Muscle of leg (tissue), 11 donors: ENCODE results near the gene FAM13A. TPM values are rescaled to one million over a fixed set of nuclear protein-coding genes. Genes with fewer than 3 reads are reported as not detected.
A peak's percentile ranks its signal among the peaks of the same experiment; 100 is the strongest.

Source experiments
- DNase-seq: peaks from one replicate; pipeline ENCODE4 v3.0.0; 2013
- H3K27ac ChIP-seq: one replicate; pipeline ENCODE4 v1.5.1; 2013; ENCODE audit warnings: mild to moderate bottlenecking, low read length, control low read depth
- H3K27me3 ChIP-seq: one replicate; pipeline ENCODE4 v1.6.1; 2013; ENCODE audit warnings: low read length; ENCODE audit not compliant: control insufficient read depth, insufficient read depth
- H3K36me3 ChIP-seq: one replicate; pipeline ENCODE4 v1.6.1; 2013; ENCODE audit warnings: low read length; ENCODE audit not compliant: control insufficient read depth, insufficient read depth
- H3K4me1 ChIP-seq: one replicate; pipeline ENCODE4 v1.6.1; 2013; ENCODE audit warnings: low read length; ENCODE audit not compliant: control insufficient read depth, insufficient read depth
- H3K4me3 ChIP-seq: one replicate; pipeline ENCODE4 v1.5.1; 2013; ENCODE audit warnings: low read length, control low read depth
- H3K9me3 ChIP-seq: replicated peaks from 2 replicates; pipeline ENCODE4 v1.6.1; 2013; ENCODE audit warnings: low read depth, low read length; ENCODE audit not compliant: control insufficient read depth
- WGBS: methylation state at CpG from one replicate; pipeline ENCODE4 v1.1.5; 2013; ENCODE audit warnings: missing lambda C conversion rate; ENCODE audit not compliant: insufficient coverage; 5-methylcytosine and 5-hydroxymethylcytosine counted together
- polyA plus RNA-seq, 8 donors: library from polyadenylated mRNA; unstranded; fragments of 120-200 nt; gene quantifications; one replicate each; pipeline versions ENCODE4 v1.2.1 to v1.2.3, GENCODE V29; 2013; ENCODE audit warnings: inconsistent platforms in 1 of 8, low replicate concordance in 1 of 8; ENCODE audit not compliant: insufficient read length in 8 of 8, insufficient read depth in 1 of 8
- total RNA-seq: library from RNA; stranded (reverse); fragments of 120-200 nt; gene quantifications from one replicate; pipeline ENCODE4 v1.2.4, GENCODE V29; 2013

The FAM13A gene
- total and polyA plus RNA-seq, 9 donors, result 23.8 to 40.2 (median 29.7) TPM

DNA sequence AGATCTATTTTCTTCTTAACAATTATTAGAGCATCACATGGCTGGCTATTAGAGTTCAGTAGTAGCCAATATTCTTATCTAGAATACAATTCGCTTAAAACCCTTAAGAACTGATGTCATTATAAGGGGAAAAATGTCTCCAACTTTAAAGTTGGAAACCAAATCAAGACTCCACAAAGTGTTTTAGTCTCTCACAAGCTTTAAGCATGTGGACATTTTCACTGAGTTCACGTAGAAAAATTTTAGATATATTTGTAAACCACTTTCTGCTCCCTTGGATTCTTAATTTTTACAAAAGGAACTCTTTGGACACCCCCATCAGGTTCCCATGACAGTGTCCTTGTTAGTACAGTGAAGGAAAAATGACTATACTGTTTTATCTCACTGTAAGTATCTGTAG lies 235.5 kb downstream of the FAM13A start:
- peaks cover 4% of the 10 kb centered on the region for H3K4me1 ChIP-seq
- peak overlapping the region; percentile 98 for H3K27ac ChIP-seq
- H3K4me3 ChIP-seq, result peak overlapping the region; percentile 56
- H3K27me3 ChIP-seq, result no peaks in the 10 kb centered on the region
- no CpG with 5 or more reads among the region's 2 CpGs for WGBS
- peak; percentile 32 for DNase-seq
- no peaks in the 10 kb centered on the region for H3K9me3 ChIP-seq
- H3K36me3 ChIP-seq, result no peaks in the 10 kb centered on the region

DNA sequence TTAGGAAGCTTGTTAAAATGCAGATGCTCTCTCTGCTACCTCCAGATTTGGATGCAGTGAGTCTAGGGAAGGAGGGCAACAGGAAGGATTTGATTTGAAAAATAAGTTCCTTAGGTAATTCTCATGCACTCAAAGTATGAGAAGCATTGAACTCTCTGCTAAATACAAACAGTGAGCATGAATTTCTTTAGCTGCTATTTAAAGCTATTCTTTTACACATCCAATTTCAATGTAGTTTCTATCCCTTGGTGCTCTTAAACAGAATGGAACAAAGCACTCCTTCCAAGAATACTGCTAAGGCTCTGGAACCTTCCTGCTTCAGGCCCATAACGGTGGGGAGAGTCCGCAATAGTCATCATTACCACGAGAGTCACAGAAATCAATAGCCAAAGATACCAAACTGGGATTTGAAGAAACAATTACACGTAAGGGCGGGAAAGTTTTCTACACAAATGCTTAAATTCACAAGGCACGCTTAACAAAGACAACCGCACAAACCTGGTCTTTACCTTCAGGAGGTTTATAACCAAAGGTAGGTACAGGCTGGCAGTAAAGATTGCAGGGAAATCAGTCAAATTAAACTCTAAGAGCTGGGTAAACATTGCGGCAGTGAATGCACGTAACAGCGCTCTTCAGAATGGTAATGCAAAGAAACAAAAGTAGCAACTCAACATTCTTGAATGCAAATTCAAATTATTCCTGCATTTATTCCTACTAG lies 236.1 kb downstream of the FAM13A start:
- 27% methylated on average over 3 of the region's 10 CpGs for WGBS
- peak overlapping the region; percentile 98 for H3K27ac ChIP-seq
- no peaks in the 10 kb centered on the region for H3K27me3 ChIP-seq
- H3K4me1 ChIP-seq, result peaks cover 4% of the 10 kb centered on the region
- no peaks in the 10 kb centered on the region for H3K36me3 ChIP-seq
- peak overlapping the region; percentile 56 for H3K4me3 ChIP-seq
- peak; percentile 80 for DNase-seq
- H3K9me3 ChIP-seq, result no peaks in the 10 kb centered on the region

DNA sequence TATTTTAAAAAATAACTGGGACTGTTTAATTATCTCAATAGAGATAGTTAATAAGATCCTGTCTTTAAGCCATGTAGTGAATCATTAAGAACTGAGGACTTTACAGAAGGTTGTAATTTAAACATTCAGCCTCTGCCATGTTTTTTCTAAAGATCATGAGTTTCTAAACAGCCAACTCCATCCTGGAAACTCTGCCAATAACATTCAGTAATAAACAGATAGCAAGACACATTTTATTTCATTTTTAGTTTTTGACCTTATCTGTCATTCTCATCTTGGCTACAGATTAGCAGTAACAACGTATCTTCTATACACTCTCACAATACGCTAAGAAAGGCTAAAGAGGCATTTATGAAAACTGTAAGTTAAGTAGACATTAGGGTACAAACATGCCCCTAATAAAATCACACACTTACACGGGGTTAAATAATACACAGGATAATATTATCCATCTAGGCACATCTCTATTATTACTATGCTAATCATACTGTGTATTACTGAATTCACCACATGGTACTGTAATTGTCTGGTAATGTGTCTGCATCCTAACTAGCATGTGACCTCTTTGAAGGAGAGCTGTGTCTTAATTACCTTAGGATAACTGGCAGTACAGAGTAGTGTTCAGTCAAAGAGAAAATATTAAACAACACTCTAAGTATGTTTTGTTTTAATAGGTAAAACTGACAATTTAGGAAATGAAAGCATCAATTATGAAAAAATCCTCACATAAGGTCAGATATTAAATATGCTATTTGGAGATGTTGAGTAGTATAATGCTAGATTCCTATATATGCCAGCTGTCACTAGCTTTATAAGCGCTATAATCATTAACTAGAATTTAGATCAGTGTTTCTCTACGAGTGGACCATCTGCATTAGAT lies 236.9 kb downstream of the FAM13A start:
- DNase-seq, result peak; percentile 44
- Histone ChIP-seq H3K4me1 (peaks cover 4% of the 10 kb centered on the region), H3K27me3 (no peaks in the 10 kb centered on the region), H3K9me3 (no peaks in the 10 kb centered on the region), H3K27ac (peak overlapping the region; percentile 98), H3K36me3 (no peaks in the 10 kb centered on the region), H3K4me3 (no peak overlapping the region)
- WGBS, result no CpG with 5 or more reads among the region's 5 CpGs

DNA sequence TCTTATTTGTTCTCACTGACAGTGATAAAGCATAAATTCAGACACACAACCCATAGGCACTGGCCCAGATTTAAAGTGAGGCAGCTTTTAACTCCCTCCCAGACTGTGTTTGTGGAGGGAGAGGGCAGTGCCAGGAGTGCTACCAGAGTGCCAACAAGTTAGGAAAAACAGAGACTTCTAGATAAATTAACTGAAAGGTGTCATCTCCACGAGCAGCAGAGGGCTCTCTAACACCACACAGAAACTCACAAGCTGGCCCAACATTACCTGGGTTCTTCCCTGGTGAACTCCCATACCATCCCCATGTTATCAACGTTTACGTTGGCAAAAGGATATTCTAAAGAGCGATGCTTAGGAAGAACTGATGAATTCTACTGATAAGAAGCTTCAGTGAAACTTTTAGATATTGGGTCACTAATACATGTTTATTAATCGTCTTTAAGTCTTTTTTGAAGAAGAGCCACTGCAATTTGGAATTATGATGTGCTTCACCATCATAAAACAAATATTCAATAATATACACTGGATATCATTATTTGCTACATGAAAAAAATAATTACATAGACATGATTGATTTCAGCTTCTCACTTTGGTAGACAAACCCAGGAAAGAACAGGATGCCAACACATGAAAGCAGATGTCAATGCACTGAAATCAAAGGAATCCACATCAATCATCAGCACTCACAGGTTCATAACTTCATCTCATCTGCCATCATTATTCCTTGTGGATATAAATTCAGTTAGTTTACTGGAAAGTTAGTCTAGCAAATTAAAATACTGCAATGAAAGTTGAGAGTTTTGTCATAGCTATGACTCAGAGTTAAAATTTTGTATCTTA lies 238.1 kb downstream of the FAM13A start:
- DNase-seq, result peak; percentile 54
- no peak overlapping the region for H3K4me3 ChIP-seq
- H3K27me3 ChIP-seq, result no peaks in the 10 kb centered on the region
- H3K36me3 ChIP-seq, result no peaks in the 10 kb centered on the region
- no peak overlapping the region for H3K27ac ChIP-seq
- H3K4me1 ChIP-seq, result peaks cover 7% of the 10 kb centered on the region
- H3K9me3 ChIP-seq, result no peaks in the 10 kb centered on the region
- WGBS, result no CpG with 5 or more reads among the region's 5 CpGs

DNA sequence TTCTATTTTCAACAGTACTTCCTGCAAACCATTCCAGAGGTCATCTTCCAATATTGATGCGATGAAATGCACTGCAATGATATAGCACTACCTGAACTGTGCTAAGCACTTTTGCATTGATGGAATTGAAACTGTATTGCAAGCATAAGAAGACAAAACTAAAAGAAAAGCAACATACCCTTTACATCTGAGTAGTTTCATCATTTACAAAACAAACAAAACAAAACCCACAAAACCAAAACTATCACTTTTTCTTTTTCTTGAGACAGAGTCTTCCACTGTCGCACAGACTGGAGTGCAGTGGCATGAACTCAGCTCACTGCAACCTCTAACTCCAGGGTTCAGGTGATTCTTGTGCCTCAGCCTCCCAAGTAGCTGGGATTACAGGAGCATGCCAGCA lies 239.2 kb downstream of the FAM13A start:
- DNase-seq, result no peak
- no peaks in the 10 kb centered on the region for H3K9me3 ChIP-seq
- no peaks in the 10 kb centered on the region for H3K27me3 ChIP-seq
- no peak overlapping the region for H3K27ac ChIP-seq
- no peaks in the 10 kb centered on the region for H3K36me3 ChIP-seq
- H3K4me1 ChIP-seq, result peaks cover 7% of the 10 kb centered on the region
- WGBS, result 92% methylated on average over 1 of the region's 2 CpGs
- H3K4me3 ChIP-seq, result no peak overlapping the region

DNA sequence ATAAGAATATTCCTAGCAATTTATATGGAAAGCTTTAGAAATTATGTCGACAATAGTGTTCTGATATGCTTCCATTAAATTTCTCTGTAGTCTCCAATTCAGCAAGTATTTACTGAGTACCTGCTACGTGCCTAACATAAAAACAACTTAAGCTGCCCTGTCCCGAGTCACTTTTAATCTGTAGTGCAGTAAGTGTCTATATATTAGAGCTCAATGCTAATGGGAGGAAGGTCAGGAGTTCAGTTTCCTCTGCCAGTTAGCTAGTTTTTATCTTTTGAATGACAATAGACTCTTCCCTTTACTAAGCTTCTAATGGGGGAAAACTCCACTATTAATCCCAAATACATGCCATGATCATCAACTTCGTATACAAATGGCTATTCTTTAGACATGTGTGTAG lies 240.6 kb downstream of the FAM13A start:
- no peak for DNase-seq
- no CpG with 5 or more reads among the region's 4 CpGs for WGBS
- Histone ChIP-seq H3K36me3 (no peaks in the 10 kb centered on the region), H3K27ac (no peak overlapping the region), H3K4me3 (no peak overlapping the region), H3K9me3 (no peaks in the 10 kb centered on the region), H3K4me1 (peaks cover 5% of the 10 kb centered on the region), H3K27me3 (no peaks in the 10 kb centered on the region)

DNA sequence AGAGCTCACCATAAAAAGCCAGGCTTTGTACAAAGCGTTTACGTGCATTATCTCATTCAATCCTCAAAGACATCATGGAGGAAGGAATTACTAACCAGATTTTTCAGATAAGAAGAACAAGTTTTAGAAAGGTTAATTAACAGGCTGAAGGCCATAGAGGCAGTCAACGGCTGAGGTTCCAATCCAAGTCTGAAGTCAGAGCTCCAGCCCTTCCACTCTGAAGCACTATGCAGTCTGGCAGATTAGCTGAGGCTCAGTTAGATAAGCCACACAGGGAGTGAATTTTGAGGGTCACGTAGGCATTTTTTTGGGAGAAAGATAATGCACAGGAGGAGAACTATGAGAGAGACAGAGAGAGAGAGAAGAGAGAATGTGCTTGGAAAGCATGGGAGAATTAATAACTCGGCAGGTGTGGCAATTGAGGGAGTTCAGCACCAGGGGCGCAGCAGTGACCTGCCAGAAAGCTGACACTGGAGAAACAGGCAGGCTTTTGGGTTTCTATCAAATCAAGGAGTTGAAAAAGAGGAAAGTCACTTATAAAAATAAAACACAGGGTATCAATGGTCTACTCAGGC lies 242.9 kb downstream of the FAM13A start:
- Histone ChIP-seq H3K4me1 (peaks cover 3% of the 10 kb centered on the region), H3K4me3 (no peak overlapping the region), H3K36me3 (no peaks in the 10 kb centered on the region), H3K27me3 (no peaks in the 10 kb centered on the region), H3K27ac (no peak overlapping the region), H3K9me3 (no peaks in the 10 kb centered on the region)
- WGBS, result 84% methylated on average over 4 of the region's 6 CpGs
- no peak for DNase-seq

DNA sequence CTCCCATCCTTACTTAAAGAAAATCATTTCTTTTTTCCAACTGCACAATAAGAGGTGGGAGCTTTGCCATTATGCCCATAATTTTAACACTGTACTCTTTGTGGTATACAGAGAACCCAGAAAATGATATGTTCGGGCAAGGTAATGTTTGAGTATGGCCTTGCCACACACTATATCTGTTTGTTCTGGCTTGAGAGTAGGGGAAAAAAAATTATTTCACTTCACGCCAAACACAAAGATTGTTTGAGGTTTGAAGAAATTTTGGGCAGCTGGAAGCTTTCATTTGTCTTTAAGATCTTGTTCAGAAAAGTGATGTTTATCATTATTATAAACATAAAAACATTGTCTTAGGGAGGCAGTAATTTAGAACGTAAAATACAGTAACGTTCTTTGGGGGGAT lies 244.0 kb downstream of the FAM13A start:
- no peak for DNase-seq
- H3K9me3 ChIP-seq, result no peaks in the 10 kb centered on the region
- no peaks in the 10 kb centered on the region for H3K27me3 ChIP-seq
- no peak overlapping the region for H3K4me3 ChIP-seq
- no CpG with 5 or more reads among the region's 4 CpGs for WGBS
- no peaks in the 10 kb centered on the region for H3K36me3 ChIP-seq
- no peak overlapping the region for H3K27ac ChIP-seq
- H3K4me1 ChIP-seq, result peaks cover 3% of the 10 kb centered on the region

DNA sequence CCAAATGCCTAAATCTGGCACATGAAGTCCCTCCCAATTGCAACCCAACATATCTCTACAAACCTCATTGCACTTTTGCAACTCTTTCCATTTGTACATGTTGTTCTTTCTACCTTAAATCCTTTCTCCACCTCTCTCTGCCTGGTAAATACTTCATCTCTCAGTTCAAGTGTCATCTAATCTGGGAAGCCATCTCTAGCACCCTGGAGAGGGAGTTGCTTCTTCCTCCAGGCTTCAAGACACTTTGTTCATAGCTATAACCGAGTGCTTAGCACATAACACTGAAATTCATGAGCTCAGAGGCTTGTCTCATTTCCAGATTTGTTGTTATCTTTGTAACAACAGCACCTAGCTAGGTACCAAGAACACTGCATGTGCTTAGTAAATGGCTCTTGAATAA lies 244.6 kb downstream of the FAM13A start:
- no peaks in the 10 kb centered on the region for H3K9me3 ChIP-seq
- H3K27me3 ChIP-seq, result no peaks in the 10 kb centered on the region
- H3K36me3 ChIP-seq, result no peaks in the 10 kb centered on the region
- H3K4me1 ChIP-seq, result peaks cover 3% of the 10 kb centered on the region
- no peak overlapping the region for H3K27ac ChIP-seq
- DNase-seq, result no peak
- no CpG with 5 or more reads among the region's 1 CpG for WGBS
- H3K4me3 ChIP-seq, result no peak overlapping the region
